GM18505 (cell line): Measurements from ENCODE around the gene CAMSAP1.
A peak's percentile ranks its signal among the peaks of the same experiment; 100 is the strongest.

Experiments used
- ATAC-seq: cut with Tn5 transposase; IDR thresholded peaks from one replicate; pipeline ENCODE4 v1.9.1; 2021; ENCODE audit not compliant: unreplicated experiment
- POLR2A ChIP-seq: IDR thresholded peaks from 4 replicates; pipeline ENCODE4 v1.6.1; 2011; ENCODE audit warnings: borderline replicate concordance; ENCODE audit not compliant: insufficient read depth, insufficient read length; ENCODE audit errors: extremely low read depth

The CAMSAP1 gene

DNA sequence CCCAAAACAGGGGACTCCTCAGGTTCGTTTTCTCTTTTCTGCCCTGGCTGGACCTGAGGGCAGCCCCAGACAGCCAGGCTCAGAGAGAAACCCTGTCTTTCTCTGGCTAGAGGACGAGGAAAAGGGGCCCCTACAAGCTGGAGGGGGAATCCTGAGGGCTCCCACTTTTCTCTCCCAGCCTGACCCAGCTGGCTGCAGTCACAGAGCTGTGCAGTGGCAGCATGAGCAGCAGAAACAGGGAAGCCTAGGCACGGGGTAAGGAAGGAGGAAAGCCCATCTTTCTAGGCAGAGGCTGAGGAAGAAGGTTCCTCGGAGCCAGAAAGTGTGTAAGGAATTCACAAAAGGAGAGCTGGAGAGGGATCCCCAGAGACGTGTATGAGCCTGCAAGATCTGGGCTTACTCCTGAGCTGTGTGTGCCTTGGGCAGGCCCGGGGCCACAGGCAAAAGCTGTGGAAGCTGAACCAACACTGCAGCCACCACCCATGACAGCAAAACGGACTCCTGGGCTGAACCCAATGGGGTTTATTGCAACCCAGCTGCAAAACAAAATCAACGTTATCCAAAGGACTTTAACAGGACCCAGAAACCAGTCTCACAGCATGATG, 16.2 kb downstream of the CAMSAP1 start:
- ATAC-seq, result no peak

DNA sequence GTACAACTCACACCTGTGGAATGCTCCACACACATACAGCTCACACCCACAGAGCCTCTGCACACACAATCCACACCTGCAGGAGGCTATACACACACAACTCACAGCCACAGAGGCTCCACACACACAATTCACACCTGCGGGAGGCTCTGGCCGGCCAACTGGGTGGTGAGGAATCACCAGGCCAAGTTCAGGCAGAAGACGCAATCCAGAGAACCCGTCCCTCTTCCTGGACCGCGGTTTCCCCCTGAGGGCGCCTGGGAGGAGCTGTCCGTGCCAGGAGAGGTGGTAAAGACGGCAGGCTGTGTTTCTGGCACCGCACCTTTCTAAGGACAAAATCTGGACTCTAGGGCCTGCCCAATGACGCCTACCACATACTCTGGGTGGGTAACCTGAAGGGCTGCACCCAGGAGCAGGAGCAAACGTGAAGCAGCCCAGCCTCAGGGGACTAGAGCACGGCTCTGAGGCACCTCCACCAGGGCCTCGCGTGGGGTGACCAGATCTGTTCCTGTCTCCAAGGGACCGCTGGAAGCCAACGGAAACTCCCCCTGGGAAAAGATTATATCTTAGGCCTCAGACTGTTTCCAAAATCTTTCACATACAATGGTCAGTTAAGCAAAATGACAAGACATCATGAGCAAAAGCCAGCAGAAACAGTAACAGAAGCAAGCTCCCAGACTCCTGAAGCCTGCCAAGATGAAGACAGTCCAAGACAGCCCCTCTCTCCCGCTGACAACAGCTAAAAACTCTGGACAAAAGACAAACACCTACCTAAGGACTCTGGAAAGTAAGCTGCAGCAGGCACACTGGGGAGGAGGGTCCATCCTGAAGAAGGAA, 16.9 kb downstream of the CAMSAP1 start:
- TF ChIP-seq POLR2A, result no peak
- no peak for ATAC-seq

More for the DNA sequence above, 16.2 kb downstream of the CAMSAP1 start:
- no peak for TF ChIP-seq POLR2A

DNA sequence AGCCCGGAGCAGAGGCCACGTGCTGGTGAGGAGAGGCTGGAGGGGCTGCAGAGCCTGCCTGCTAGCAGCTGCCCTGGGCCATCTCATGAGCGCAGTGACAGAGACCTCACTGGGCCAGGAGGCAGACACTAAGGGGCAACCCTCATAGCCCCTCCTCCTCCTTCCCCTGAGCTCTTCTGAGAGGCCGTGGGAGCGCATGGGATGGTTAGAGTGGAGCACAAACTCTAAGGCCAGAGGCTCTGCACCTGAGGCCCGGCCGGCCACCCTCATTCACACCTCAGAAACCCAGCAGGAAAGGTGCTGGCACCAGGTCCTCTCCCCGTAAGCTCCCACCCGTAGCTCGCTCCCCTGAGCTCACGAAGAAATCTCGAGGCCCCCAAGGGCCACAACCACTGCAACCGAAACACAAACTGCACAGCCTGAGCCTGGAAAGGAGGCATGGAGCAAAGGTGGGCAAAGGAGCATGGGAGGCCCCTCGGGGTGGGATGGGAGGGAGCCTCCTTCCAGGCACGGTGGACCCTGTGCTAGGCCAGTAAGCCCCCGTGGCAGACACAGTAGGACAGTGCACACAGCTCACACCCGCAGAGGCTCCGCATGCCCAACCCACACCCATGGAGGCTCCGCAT, 17.7 kb downstream of the CAMSAP1 start:
- no peak for ATAC-seq
- TF ChIP-seq POLR2A, result no peak

DNA sequence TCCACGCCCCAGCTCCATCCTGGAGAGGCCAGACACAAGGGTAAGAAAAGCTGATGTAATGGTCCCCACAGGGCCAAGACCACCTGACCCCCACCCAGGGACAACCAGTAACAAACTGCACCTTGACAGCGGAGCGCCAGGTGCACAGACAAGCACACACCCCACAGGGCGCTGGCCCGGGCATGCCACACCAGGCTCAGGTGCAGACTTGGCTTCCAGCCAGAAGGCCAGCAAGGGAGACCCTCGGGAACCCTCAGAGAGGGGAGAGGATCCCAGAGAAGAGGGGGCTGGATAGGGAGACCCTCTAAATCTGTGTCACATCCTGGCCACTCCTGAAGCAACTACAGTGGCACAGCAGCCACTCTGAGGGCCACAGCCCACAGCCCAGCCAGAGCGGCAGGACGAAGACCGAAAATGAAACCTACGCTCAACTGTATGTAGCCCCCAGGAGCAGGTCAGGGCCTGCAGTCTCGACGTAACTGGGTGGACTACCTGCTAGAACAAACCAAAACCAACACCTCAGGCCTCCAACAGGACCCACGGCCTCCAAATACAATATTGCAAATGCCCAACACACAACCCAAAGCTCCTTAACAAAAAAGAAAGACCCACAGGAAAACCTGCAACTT, 18.5 kb downstream of the CAMSAP1 start:
- no peak for TF ChIP-seq POLR2A
- ATAC-seq, result no peak

DNA sequence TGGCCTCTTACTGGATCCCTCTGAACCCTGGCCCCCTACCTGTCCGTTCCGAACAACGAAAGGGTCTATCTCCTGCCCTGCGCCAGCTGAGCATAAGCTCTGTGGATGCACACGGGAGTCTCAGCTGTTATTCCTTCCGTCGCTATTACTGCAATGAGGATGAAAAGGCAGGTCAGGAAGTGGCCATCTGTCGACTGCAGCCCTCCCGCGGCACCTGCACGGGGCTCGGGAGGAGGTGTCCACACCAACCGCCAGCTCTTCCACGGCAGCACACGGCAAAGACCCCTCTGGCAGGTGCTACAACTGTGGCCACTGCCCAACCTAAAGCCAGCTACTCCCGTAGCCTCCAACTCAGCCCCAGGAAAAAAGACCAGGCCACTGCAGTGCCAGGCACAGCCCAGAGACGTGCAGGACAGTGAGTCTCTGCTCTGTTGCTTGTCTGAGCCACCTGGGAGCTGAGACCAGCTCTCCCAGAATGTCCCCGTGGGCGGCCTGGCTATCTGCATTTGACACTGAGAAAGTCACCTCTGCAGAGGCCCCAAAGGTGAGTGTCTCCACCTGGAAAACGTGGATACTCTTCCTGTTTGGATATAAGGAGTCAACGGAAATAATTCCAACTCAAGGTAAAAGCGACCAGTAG, 19.1 kb downstream of the CAMSAP1 start:
- no peak for ATAC-seq
- no peak for TF ChIP-seq POLR2A

DNA sequence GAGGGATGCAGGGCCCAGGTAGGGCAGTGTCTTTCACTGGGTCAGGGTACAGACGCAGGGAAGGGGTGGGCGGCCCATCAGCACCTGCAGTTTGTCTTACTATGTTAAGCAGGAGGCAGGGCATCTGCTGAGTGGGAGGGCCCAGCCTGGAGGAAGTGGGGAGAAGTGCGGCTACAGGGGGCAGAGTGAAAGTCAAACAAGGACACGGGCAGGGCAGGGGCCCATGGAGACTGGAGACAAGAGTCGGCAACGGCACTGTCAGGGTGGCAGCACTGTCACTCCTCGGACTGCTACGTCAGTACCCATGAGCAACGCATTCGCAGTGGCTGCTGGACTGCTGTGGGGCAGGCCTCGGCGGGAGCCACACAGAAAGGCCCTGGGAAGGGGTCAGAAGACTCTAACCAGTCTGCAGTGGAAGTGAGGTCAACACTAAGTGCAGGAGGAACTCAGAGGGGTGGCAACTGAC, 19.7 kb downstream of the CAMSAP1 start:
- no peak for ATAC-seq
- TF ChIP-seq POLR2A, result peak; percentile 26

DNA sequence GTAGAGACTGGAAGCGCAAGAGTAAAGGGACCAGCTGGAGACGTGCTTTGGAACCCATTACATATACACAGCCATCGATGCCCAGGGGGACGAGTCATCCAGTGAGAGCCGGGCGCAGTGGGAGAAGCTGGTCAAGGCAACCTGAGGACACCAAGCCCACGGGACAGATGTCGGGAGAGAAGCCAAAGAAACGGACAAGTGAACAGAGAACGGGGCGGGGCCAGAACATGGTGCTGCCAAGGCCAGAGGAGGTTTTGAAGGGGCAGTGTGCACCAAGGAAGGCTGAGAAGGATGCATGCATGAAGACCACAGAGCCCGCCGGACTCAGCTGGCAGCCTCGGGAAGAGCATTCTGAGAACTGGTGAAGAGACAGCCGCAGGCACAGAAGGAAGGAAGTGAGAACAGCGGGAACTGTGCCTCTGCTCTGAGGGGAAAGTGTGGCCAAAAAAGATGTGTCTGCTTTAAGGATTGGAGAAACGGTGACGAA, 20.3 kb downstream of the CAMSAP1 start:
- ATAC-seq, result no peak
- no peak for TF ChIP-seq POLR2A

DNA sequence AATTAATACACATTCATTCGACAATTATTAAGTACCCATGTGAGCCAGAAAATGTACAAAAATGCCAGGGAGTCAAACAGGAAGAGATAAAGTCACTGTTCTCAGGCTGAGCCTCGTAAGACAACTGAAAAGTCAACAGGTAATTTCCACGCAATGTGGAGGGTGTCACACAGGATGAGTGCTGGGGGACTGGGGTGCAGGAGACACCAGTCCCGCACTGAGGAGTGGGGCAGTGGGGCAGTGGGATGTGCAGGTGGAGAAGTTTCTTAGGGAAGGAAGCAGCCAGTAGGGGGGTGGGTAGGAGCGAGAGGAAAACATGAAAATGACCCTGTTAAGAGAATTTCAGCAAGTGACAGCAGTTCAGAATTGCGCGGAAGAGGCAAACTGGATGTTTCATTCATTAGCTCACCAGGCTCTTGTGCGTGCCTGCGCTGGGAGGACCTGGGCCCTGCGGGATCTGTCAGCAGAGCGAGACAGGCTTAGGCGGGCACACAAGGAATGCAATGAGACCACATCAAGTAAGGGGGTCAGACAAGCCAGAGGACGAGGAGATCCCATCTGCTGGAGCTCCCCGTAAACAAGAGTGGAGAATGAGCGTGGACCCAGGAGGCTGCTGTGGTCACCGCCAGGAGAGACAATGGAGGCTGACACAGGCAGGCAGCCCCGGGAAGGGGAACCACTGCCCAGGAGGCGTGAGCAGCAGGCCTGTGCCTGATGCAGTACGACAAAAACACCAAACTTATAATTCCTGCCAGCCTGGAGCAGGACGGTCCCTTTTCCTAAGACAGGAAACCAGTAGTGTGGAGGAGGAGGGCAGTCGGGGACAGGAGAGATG, 21.0 kb downstream of the CAMSAP1 start:
- no peak for TF ChIP-seq POLR2A
- ATAC-seq, result no peak

DNA sequence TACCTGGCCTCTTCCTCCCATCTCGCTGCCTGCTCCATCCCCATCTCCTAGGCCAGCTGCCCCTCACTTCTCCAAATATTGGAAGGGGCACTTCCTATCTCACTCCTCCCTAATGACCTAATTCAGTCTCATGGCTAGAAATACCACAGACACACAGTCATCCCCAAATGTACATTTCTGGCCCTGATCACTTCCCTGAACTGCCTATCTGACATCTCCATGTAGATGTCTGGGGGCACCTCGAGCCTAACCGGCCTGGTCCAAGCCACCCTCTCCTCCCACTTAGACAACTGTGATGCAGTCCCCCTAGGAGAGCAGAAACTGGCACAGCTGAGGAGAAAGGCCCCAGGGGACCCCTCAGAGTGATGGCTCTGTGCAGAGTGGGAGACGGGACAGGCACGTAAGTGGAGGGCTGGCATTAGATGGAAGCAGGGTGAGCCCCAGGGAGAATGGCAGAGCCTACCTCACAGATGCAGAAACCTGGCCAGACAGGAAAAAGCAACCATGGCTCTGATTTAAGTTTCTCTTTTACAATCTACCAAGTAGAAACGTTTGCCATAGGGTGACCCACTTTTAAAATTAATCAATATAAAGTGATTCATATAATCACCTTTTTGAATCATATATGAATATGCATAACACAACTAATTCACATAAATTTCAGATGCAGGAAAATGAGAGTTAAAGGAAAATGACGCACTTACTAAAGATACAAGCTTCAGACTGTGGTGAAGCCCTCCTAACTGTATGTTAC, 22.1 kb downstream of the CAMSAP1 start:
- ATAC-seq, result no peak

DNA sequence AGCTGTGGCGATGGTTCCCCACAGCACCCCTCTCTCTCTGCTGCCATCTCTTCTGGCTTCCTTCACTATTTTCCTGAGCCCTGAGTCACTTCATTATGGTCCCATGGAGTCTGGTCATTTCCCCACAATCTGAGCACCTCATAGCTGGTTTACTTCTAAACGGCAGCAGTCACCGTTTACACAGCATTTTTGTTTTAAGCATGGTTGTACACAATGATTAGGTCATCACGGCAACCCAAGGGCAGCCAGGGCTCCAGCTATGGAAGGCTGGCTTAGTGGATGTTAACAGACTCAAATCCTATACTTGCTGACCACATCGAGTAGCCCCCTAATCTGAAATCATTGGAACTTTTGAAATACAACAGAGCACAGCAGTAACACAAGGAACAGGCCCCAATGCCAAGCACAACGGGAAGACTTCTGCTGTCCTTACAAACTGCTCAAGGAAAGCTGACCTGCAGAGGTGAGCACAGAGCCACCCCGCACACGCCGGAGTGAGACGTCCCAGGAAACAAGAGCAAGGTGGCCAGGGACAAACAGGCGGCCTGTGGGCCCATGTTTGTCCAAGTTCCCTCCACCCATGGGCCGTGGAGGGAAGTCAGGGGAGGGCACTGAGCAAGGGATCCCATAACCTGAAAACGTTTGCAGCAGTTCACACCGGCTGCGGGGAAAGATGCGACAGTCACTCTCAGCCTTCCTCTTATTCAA, 22.9 kb downstream of the CAMSAP1 start:
- no peak for ATAC-seq
- TF ChIP-seq POLR2A, result no peak

More for the DNA sequence above, 22.1 kb downstream of the CAMSAP1 start:
- TF ChIP-seq POLR2A, result no peak
